T-helper 22 cell (primary cell): ENCODE data around the gene MT1M.
"Not testable (repeated sequence)": the region's sequence is repeated elsewhere in the genome, so short reads cannot be mapped to it uniquely, and the experiment has no call there.

Experiments
- DNase-seq: peaks from one replicate; pipeline ENCODE4 v3.0.0-alpha.2; 2020; ENCODE audit warnings: low read depth

Gene MT1M

DNA sequence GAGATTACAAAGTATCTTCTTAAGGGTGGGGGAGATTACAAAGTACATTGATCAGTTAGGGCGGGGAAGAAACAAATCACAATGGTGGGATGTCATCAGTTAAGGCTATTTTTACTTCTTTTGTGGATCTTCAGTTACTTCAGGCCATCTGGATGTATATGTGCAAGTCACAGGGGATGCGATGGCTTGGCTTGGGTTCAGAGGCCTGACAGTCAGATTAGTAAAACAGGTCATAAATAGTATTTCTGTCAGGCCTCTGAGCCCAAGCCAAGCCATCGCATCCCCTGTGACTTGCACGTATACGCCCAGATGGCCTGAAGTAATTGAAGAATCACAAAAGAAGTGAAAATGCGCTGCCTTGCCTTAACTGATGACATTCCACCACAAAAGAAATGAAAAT lies 42.1 kb downstream of the MT1M start:
- not testable (repeated sequence) for DNase-seq

DNA sequence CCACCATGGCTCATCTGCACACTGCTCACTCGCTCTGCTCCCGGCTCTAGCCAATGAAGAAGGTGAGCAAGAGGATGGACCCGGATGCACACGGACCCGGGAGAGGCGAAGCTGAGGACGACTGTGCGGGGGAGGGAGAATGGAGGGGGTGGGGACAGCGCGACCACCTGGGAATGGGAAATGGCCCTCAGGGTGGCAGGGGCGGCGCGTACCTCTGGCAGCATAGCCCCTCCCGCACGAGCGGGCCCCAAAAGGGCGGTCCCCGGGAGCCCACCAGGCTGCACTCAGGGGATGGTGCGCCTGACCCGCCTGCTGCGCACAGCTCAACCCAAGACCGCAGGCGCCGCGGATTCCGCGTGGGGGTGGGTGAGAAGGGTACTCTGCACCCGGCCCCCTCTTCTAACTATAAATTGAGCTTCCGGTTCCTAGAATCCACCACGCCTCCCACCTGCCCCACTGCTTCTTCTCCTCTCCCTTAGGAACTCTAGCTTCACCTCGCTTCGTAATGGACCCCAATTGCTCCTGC lies 43.3 kb downstream of the MT1M start:
- DNase-seq = no peak

DNA sequence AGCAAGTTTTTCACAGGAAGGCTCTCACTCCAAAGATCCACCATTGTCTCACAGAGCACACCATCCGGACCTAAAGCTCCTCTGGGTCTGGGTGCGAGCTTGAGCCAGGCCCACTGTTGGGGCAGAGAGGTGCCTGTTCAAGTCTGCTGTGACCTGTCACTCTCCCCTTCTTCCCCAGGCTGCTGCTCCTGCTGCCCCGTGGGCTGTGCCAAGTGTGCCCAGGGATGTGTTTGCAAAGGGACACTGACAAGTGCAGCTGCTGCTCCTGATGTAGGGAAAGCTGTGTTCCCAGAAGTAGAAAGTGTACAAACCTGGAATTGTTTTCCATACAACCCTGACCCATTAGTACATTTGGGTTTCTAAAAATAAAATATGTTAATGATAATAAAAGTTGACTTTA lies 45.0 kb downstream of the MT1M start:
- no peak for DNase-seq

DNA sequence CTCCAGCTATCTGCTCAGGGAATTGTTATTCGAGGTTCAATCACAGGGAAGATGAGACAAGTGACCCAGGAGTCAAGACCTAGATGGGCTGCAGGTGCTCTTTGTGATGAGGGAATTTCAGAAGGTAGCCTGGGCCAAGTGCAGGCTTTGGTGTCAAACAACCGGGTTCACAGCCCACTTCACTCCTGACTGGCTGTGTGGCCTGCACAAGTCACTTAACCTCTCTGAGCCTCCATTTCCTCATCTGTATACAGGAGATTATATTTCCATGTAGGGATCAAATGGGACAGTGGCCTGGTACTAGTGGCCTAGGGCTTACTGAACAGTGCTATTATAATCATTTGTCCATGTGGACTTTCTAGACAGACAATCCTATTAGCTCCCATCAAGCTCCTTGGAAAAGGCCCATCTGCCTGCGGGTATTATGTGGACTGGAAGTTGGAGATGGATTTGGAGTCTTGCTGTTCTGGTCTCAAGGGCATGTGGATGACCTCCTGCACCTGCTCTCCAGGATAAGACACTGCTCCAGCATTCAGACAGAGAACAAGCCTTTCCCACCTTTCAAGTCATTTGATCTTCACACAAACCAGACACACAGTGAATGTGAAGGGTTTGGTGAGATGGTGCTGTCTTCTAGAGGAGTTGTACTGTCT lies 46.7 kb downstream of the MT1M start:
- DNase-seq = no peak

DNA sequence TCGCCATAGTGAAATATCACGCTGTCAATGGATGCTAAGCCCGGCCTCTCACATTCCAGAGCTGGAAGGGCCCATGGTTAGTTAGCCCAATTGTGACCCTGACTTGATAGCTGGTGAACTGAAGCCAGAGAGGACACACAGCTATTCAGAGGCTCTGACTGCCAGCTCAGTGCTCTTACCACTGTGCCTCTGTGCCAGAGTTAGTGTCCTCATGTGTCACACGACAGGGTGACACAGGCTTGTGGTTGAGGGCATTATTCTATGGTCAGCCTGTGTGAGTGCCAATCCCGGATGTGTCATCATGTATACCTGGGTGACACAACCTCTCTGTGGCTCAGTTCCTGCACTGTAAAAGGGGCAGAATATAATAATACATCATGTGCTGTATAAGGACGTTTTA lies 47.4 kb downstream of the MT1M start:
- no peak for DNase-seq

DNA sequence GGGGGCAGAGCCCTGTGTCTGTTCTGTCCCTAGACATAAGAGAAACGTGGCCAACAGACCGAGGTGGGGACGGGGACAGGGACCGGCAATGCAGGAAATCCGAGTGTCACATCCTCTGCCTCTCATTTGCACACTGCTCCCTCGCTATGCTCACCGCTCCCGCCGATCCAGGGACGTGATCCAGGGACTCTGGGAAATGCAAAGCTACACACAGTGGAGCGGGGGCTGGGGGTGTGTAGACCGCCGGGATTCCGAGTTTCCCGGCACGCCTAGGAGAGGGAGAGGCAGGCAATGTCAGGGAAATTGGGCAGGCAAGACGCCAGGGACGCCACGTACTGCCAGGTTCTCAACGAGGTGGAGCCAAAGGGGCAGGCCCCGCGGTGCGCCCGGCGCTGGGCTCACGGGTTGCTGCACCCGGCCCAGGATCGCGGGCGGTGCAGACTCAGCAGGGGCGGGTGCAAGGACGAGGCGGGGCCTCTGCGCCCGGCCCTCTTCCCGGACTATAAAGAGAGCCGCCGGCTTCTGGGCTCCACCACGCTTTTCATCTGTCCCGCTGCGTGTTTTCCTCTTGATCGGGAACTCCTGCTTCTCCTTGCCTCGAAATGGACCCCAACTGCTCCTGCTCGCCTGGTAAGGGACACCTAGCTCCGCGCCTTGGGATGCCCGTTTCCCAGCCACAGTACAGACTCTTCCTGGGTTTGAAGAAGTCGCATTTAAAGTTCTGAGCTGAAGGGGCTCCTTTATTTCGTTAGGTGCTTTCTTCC lies 49.7 kb downstream of the MT1M start, which contains the start of gene MT1X:
TSS of gene MT1X (plus strand) at position 532 of the 764 bp plus-strand sequence. CDS start at position 603, 71 bp downstream.
- DNase-seq = peak; percentile 81

DNA sequence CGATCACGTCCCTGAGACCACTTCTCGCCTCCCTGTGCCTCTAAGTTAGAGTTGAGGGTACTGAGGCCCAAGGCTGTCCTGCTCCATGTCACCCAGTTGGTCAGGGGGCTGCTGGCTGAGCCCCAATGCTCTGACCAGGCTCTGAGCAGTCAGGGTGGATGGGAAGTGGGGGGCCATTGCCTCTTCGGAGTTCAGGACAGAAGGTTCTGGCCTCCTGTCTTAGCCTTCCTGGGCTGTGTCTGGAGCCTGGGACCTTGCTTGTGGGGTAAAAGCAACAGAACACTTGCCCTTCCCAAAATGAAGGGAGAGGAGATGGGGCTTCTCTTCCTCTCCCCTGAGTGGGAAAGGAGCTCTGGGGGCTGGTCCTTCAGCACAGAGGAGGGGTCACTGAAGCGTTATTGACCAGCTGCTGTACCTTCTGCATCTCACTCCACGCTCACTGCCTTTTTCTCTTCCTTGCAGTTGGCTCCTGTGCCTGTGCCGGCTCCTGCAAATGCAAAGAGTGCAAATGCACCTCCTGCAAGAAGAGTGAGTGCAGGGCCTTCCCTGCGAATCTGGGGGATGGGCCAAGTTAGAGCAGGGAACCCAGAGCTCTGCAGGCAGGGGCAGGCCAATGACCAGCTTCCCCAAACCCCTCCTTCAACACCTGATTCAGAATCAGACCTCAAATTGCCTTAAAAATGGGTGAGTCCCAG lies 50.4 kb downstream of the MT1M start:
- no peak for DNase-seq
